ENCODE data around the gene ZNF784.

- no peak for TF ChIP-seq CTCF (IDR thresholded peaks at IDR 0.05; ENCODE audit: low read depth, low read length, poor library complexity, severe bottlenecking)
- TF ChIP-seq EZH2phosphoT487 (IDR thresholded peaks at IDR 0.05; ENCODE audit: borderline replicate concordance, low read length), result no peak
These were observed 12.9 kb downstream of the ZNF784 start for GRCh38 chr19:55611300-55611982.

Measured in DOHH2 (cell line).